GM21526 (cell line): ENCODE measurements around the gene E2F3.

Experiments
- ATAC-seq: cut with Tn5 transposase; IDR thresholded peaks from one replicate; pipeline ENCODE4 v1.9.1; 2021; ENCODE audit warnings: moderate library complexity; ENCODE audit not compliant: unreplicated experiment, low FRiP score

The E2F3 gene

GRCh38 chr6:20432692-20433091 lies 31.0 kb downstream of the E2F3 start:
- no peak for ATAC-seq

GRCh38 chr6:20433321-20433720 lies 31.6 kb downstream of the E2F3 start:
- no peak for ATAC-seq

- no peak for ATAC-seq
These were observed 32.2 kb downstream of the E2F3 start for GRCh38 chr6:20433929-20434328.

- no peak for ATAC-seq
These were observed 33.1 kb downstream of the E2F3 start for GRCh38 chr6:20434766-20435165.

GRCh38 chr6:20436719-20437118 lies 35.0 kb downstream of the E2F3 start:
- no peak for ATAC-seq

GRCh38 chr6:20437639-20438038 lies 36.0 kb downstream of the E2F3 start:
- no peak for ATAC-seq

- no peak for ATAC-seq
These were observed 36.9 kb downstream of the E2F3 start for GRCh38 chr6:20438462-20439070.

- ATAC-seq: no peak
These were observed 37.9 kb downstream of the E2F3 start for GRCh38 chr6:20439558-20439957.

- ATAC-seq: no peak
These were observed 38.6 kb downstream of the E2F3 start for GRCh38 chr6:20440296-20440695.

- no peak for ATAC-seq
These were observed 39.6 kb downstream of the E2F3 start for GRCh38 chr6:20441236-20441635.

- no peak for ATAC-seq
These were observed 40.2 kb downstream of the E2F3 start for GRCh38 chr6:20441921-20442320.

GRCh38 chr6:20444786-20445271 lies 43.1 kb downstream of the E2F3 start:
- no peak for ATAC-seq

- ATAC-seq: no peak
These were observed 45.5 kb downstream of the E2F3 start for GRCh38 chr6:20447157-20447556.

- no peak for ATAC-seq
These were observed 46.0 kb downstream of the E2F3 start for GRCh38 chr6:20447581-20448132.

- ATAC-seq: no peak
These were observed 47.1 kb downstream of the E2F3 start for GRCh38 chr6:20448828-20449227.

- no peak for ATAC-seq
These were observed 52.6 kb downstream of the E2F3 start for GRCh38 chr6:20454204-20454824.

GRCh38 chr6:20455251-20455940 lies 53.7 kb downstream of the E2F3 start:
- no peak for ATAC-seq

GRCh38 chr6:20458027-20458894 lies 56.6 kb downstream of the E2F3 start:
- no peak for ATAC-seq

- ATAC-seq: no peak
These were observed 58.0 kb downstream of the E2F3 start for GRCh38 chr6:20459682-20460081.

GRCh38 chr6:20461576-20461975 lies 59.9 kb downstream of the E2F3 start:
- no peak for ATAC-seq

- peak; percentile 52 for ATAC-seq
These were observed 61.7 kb downstream of the E2F3 start for GRCh38 chr6:20463396-20463795.
